ENCODE results near the gene MMP17.
"Not testable (repeated sequence)": the region's sequence is repeated elsewhere in the genome, so short reads cannot be mapped to it uniquely, and the experiment has no call there.

Gene MMP17

GRCh38 chr12:131873293-131873692 lies 45.1 kb downstream of the MMP17 start:
- H3K4me3 ChIP-seq (ENCODE audit: low read depth, low read length, poor library complexity, severe bottlenecking) = no peak overlapping the region
- no peak overlapping the region for H3K4me2 ChIP-seq (ENCODE audit: low read length)
- no peak overlapping the region for H3K27ac ChIP-seq (ENCODE audit: low read depth, low read length, poor library complexity, severe bottlenecking)
- peaks cover 3% of the 10 kb centered on the region; the same call in 1 of the 2 replicates for H3K27me3 ChIP-seq (ENCODE audit: insufficient read depth, low read length)
- no peaks in the 10 kb centered on the region for H3K36me3 ChIP-seq (ENCODE audit: insufficient read depth, low read length)
- H3K9me3 ChIP-seq (ENCODE audit: low read length) = no peaks in the 10 kb centered on the region
- no peak overlapping the region for H2AFZ ChIP-seq (ENCODE audit: low read length)
- TF ChIP-seq CTCF (IDR thresholded peaks at IDR 0.05; ENCODE audit: low read length) = no peak
- no peak for TF ChIP-seq EZH2 (IDR thresholded peaks at IDR 0.05; ENCODE audit: borderline replicate concordance, low read length)
- no peak overlapping the region for H3K9ac ChIP-seq (ENCODE audit: low read length)
- H3K9me2 ChIP-seq (ENCODE audit: low read depth, low read length) = no peaks in the 10 kb centered on the region
- H3K79me2 ChIP-seq (ENCODE audit: insufficient read depth, low read length) = no peaks in the 10 kb centered on the region
- H3F3A ChIP-seq (ENCODE audit: insufficient read depth, low read length) = no peaks in the 10 kb centered on the region
- H4K20me1 ChIP-seq (ENCODE audit: insufficient read depth, low read length) = no peaks in the 10 kb centered on the region
- no peaks in the 10 kb centered on the region for H3K4me1 ChIP-seq (ENCODE audit: insufficient read depth, low read length, severe bottlenecking)

- not testable (repeated sequence) for H3K4me1 ChIP-seq (ENCODE audit: insufficient read depth, low read length, severe bottlenecking); H3K9ac ChIP-seq (ENCODE audit: low read length); H3F3A ChIP-seq (ENCODE audit: insufficient read depth, low read length); H3K9me3 ChIP-seq (ENCODE audit: low read length); H2AFZ ChIP-seq (ENCODE audit: low read length); H3K9me2 ChIP-seq (ENCODE audit: low read depth, low read length); H3K27ac ChIP-seq (ENCODE audit: low read depth, low read length, poor library complexity, severe bottlenecking); H3K4me2 ChIP-seq (ENCODE audit: low read length); H4K20me1 ChIP-seq (ENCODE audit: insufficient read depth, low read length); H3K79me2 ChIP-seq (ENCODE audit: insufficient read depth, low read length); H3K27me3 ChIP-seq (ENCODE audit: insufficient read depth, low read length); H3K36me3 ChIP-seq (ENCODE audit: insufficient read depth, low read length); H3K4me3 ChIP-seq (ENCODE audit: low read depth, low read length, poor library complexity, severe bottlenecking)
Measured at GRCh38 chr12:131874972-131875371, 46.8 kb downstream of the MMP17 start.

GRCh38 chr12:131877216-131877615 lies 49.0 kb downstream of the MMP17 start:
- not testable (repeated sequence) for H3K4me2 ChIP-seq (ENCODE audit: low read length); H3K9me2 ChIP-seq (ENCODE audit: low read depth, low read length); H2AFZ ChIP-seq (ENCODE audit: low read length); H4K20me1 ChIP-seq (ENCODE audit: insufficient read depth, low read length); H3K9ac ChIP-seq (ENCODE audit: low read length); H3K36me3 ChIP-seq (ENCODE audit: insufficient read depth, low read length); H3K79me2 ChIP-seq (ENCODE audit: insufficient read depth, low read length); H3K27me3 ChIP-seq (ENCODE audit: insufficient read depth, low read length); H3K27ac ChIP-seq (ENCODE audit: low read depth, low read length, poor library complexity, severe bottlenecking); H3K4me1 ChIP-seq (ENCODE audit: insufficient read depth, low read length, severe bottlenecking); H3K9me3 ChIP-seq (ENCODE audit: low read length); H3K4me3 ChIP-seq (ENCODE audit: low read depth, low read length, poor library complexity, severe bottlenecking); H3F3A ChIP-seq (ENCODE audit: insufficient read depth, low read length)

GRCh38 chr12:131878436-131878835 lies 50.2 kb downstream of the MMP17 start:
- H3K79me2 ChIP-seq (ENCODE audit: insufficient read depth, low read length) = not testable (repeated sequence)

More at GRCh38 chr12:131878436-131878835, 50.2 kb downstream of the MMP17 start:
- not testable (repeated sequence) for H3K9me3 ChIP-seq (ENCODE audit: low read length); H3K4me2 ChIP-seq (ENCODE audit: low read length); H3K9me2 ChIP-seq (ENCODE audit: low read depth, low read length); H3K4me1 ChIP-seq (ENCODE audit: insufficient read depth, low read length, severe bottlenecking); H3K27ac ChIP-seq (ENCODE audit: low read depth, low read length, poor library complexity, severe bottlenecking); H3K9ac ChIP-seq (ENCODE audit: low read length); H3K36me3 ChIP-seq (ENCODE audit: insufficient read depth, low read length); H3K4me3 ChIP-seq (ENCODE audit: low read depth, low read length, poor library complexity, severe bottlenecking); H3K27me3 ChIP-seq (ENCODE audit: insufficient read depth, low read length); H3F3A ChIP-seq (ENCODE audit: insufficient read depth, low read length); H2AFZ ChIP-seq (ENCODE audit: low read length); H4K20me1 ChIP-seq (ENCODE audit: insufficient read depth, low read length)

Data from OCI-LY1 (cell line).